ENCODE measurements around the gene KCNH8. TPM values are rescaled to one million over a fixed set of nuclear protein-coding genes. Genes with fewer than 3 reads are reported as not detected.

KCNH8 gene
- total and polyA plus RNA-seq, 2 of the 4 experiments (the other 2 are of a cell fraction), result not detected

DNA sequence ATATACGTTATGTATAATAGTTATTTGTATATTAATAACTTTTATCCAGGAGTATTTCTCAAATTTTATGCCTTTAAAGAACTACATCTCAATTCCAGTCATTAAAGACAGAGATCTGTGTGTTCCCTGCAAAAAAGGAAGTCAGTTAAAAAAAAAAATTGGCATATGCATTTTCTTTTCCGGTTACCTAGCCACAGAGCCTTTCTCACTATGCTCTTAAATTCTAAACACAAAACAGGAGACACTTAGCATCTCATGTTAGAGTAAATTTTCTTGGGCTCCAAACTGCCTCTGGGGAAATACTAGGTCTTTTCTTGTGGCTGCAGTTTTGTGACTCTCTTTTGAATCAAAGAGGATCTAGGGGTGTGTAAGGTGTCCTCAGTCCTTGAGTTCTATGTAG is 105.9 kb downstream of the KCNH8 start:
- Histone ChIP-seq H2AFZ (replicated peaks; ENCODE audit: low read length, poor library complexity) (no peak overlapping the region), H4K20me1 (ENCODE audit: insufficient read depth, low read length) (no peaks in the 10 kb centered on the region), H2BK15ac (ENCODE audit: low read depth, low read length) (no peak overlapping the region), H4K5ac (ENCODE audit: low read depth, low read length) (no peak overlapping the region), H3K4ac (ENCODE audit: low read depth, low read length) (no peak overlapping the region), H3K9me3 (ENCODE audit: control insufficient read depth, insufficient read depth, low read length) (peaks cover 2% of the 10 kb centered on the region; the same call in 1 of the 2 replicates), H3K18ac (ENCODE audit: low read depth, low read length) (no peak overlapping the region), H3K36me3 (ENCODE audit: control insufficient read depth, insufficient read depth, low read length) (no peaks in the 10 kb centered on the region), H2BK20ac (ENCODE audit: low read depth, low read length) (no peak overlapping the region), H3K9me1 (ENCODE audit: insufficient read depth, low read length) (no peaks in the 10 kb centered on the region), H3K27me3 (ENCODE audit: control insufficient read depth, insufficient read depth, low read length) (no peaks in the 10 kb centered on the region), H4K8ac (ENCODE audit: low read depth in 2 of 2, low read length in 2 of 2) (no peak overlapping the region), H3K14ac (replicated peaks; ENCODE audit: low read depth, low read length) (no peak overlapping the region), H2BK5ac (ENCODE audit: low read depth, low read length, poor library complexity, severe bottlenecking) (no peak overlapping the region), H3K4me2 (ENCODE audit: low read depth, low read length) (no peak overlapping the region), H3K79me1 (ENCODE audit: low read depth in 1 of 2, low read length in 2 of 2) (no peaks in the 10 kb centered on the region), H3K4me3 (ENCODE audit: insufficient read depth, low read depth, low read length) (no peak overlapping the region), H2AK5ac (ENCODE audit: low read depth, low read length) (no peak overlapping the region), H2AK9ac (replicated peaks; ENCODE audit: low read depth, low read length, poor library complexity) (no peak overlapping the region), H3K4me1 (ENCODE audit: control insufficient read depth, insufficient read depth, low read length) (no peaks in the 10 kb centered on the region), H4K91ac (ENCODE audit: insufficient read depth, low read depth, low read length) (no peak overlapping the region), H3K27ac (ENCODE audit: insufficient read depth, low read length) (no peak overlapping the region), H3K9ac (ENCODE audit: low read depth, low read length) (no peak overlapping the region), H3K56ac (ENCODE audit: extremely low read depth, insufficient read depth, low read length) (no peak overlapping the region), H3K23ac (ENCODE audit: low read depth, low read length) (no peak overlapping the region), H2BK120ac (ENCODE audit: low read depth, low read length) (no peak overlapping the region)
- WGBS, 2 experiments (ENCODE audit: extremely low coverage in 2 of 2, insufficient read length in 1 of 2), result no CpG with 5 or more reads among the region's 2 CpGs
- ATAC-seq (ENCODE audit: low read depth) (no peak), DNase-seq (no peak)
- dilution Hi-C loops (cut with HindIII; ENCODE audit: low sequenced_read_pairs, unreplicated experiment), result no loop called here
- in situ Hi-C loops (cut with MboI; ENCODE audit: low sequenced_read_pairs), result no loop called here
- ChIA-PET CTCF (no interaction called here), POLR2A (ENCODE audit: unreplicated experiment) (no interaction called here)
- intact Hi-C loops (cut with micrococcal nuclease), result no loop called here
- TF ChIP-seq, protein P1, sequence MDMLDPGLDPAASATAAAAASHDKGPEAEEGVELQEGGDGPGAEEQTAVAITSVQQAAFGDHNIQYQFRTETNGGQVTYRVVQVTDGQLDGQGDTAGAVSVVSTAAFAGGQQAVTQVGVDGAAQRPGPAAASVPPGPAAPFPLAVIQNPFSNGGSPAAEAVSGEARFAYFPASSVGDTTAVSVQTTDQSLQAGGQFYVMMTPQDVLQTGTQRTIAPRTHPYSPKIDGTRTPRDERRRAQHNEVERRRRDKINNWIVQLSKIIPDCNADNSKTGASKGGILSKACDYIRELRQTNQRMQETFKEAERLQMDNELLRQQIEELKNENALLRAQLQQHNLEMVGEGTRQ (IDR thresholded peaks at IDR 0.05; ENCODE audit: low read depth, low read length), result no peak
- TF ChIP-seq CHD1 (IDR thresholded peaks at IDR 0.05; ENCODE audit: low read depth, low read length) (no peak), RCOR1 (IDR thresholded peaks at IDR 0.05; ENCODE audit: insufficient replicate concordance, low read length) (no peak), BHLHE40 (IDR thresholded peaks at IDR 0.05; ENCODE audit: low read depth, low read length) (no peak), RFX5 (IDR thresholded peaks at IDR 0.05; ENCODE audit: low read depth, low read length) (no peak), SMC3 (IDR thresholded peaks at IDR 0.05; ENCODE audit: low read depth, low read length) (no peak), RAD21 (IDR thresholded peaks at IDR 0.05; ENCODE audit: low read length) (no peak), NFE2L2 (IDR thresholded peaks at IDR 0.05; ENCODE audit: low read depth, low read length) (no peak), FOS (IDR thresholded peaks at IDR 0.05; ENCODE audit: low read depth, low read length) (no peak), ELK1 (IDR thresholded peaks at IDR 0.05; ENCODE audit: borderline replicate concordance, low read depth, low read length) (no peak), MAZ (IDR thresholded peaks at IDR 0.05; ENCODE audit: borderline replicate concordance, low read depth, low read length) (no peak), MXI1 (IDR thresholded peaks at IDR 0.05; ENCODE audit: borderline replicate concordance, low read depth, low read length) (no peak), MAFK (IDR thresholded peaks at IDR 0.05; ENCODE audit: low read depth, low read length) (no peak), CEBPB (IDR thresholded peaks at IDR 0.05; ENCODE audit: low read depth, low read length) (no peak), POLR2A (IDR thresholded peaks at IDR 0.05; ENCODE audit: low read depth, low read length) (no peak)
- TF ChIP-seq, protein P2, sequence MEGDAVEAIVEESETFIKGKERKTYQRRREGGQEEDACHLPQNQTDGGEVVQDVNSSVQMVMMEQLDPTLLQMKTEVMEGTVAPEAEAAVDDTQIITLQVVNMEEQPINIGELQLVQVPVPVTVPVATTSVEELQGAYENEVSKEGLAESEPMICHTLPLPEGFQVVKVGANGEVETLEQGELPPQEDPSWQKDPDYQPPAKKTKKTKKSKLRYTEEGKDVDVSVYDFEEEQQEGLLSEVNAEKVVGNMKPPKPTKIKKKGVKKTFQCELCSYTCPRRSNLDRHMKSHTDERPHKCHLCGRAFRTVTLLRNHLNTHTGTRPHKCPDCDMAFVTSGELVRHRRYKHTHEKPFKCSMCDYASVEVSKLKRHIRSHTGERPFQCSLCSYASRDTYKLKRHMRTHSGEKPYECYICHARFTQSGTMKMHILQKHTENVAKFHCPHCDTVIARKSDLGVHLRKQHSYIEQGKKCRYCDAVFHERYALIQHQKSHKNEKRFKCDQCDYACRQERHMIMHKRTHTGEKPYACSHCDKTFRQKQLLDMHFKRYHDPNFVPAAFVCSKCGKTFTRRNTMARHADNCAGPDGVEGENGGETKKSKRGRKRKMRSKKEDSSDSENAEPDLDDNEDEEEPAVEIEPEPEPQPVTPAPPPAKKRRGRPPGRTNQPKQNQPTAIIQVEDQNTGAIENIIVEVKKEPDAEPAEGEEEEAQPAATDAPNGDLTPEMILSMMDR (conservative IDR thresholded peaks at IDR 0.05; ENCODE audit: low read depth, low read length), result no peak
- no TSS peak for BruUV-seq (replicated peaks)
